ENCODE results near the gene AOC3.
"Not testable (repeated sequence)": the region's sequence is repeated elsewhere in the genome, so short reads cannot be mapped to it uniquely, and the experiment has no call there.

Gene AOC3

DNA sequence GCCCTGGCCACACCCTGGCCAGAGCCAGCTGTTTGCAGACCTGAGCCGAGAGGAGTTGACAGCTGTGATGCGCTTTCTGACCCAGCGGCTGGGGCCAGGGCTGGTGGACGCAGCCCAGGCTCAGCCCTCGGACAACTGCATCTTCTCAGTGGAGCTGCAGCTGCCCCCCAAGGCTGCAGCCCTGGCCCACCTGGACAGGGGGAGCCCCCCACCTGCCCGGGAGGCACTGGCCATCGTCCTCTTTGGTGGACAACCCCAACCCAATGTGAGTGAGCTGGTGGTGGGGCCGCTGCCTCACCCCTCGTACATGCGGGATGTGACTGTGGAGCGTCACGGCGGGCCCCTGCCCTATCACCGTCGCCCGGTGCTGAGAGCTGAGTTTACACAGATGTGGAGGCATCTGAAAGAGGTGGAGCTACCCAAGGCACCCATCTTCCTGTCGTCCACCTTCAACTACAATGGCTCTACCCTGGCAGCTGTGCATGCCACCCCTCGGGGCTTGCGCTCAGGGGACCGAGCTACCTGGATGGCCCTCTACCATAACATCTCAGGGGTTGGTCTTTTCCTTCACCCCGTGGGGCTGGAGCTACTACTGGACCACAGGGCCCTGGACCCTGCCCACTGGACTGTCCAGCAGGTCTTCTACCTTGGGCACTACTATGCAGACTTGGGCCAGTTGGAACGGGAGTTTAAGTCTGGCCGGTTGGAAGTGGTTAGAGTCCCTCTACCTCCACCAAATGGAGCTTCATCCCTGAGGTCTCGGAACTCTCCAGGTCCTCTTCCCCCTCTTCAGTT, 6.0 kb upstream of the AOC3 start:
- DNase-seq = no peak

DNA sequence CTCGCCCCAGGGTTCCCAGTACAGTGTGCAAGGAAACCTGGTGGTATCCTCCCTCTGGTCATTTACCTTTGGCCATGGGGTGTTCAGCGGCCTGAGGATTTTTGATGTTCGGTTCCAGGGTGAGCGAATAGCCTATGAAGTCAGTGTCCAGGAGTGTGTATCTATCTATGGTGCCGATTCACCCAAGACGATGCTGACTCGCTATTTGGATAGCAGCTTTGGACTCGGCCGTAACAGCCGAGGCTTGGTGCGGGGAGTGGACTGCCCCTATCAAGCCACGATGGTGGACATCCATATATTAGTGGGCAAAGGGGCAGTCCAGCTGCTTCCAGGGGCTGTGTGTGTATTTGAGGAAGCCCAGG, 5.5 kb upstream of the AOC3 start:
- no peak for DNase-seq

DNA sequence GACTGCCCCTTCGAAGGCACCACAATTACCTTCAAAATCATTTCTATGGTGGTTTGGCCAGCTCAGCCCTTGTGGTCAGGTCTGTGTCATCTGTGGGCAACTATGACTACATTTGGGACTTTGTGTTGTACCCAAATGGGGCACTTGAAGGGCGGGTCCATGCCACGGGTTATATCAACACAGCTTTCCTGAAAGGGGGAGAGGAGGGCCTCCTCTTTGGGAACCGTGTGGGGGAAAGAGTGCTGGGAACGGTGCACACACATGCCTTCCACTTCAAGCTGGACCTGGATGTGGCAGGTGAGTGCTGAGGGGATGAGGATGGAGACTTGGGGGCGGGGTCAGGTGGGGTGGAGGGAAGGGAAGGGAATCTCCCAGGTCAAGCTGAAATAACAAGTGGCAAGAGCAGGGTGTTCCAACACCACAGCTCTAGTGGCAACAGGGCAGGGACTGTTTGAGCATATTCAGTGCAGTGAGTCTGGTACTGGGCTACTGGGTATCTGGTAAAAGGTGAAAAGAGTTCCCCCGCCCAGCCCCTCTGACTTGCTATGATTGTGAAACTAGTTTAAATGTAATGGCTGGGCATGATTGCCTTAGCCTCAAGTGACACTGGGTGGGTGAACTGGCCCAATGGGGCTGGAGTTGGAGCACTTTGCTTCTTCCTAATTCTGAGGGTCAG, 4.9 kb upstream of the AOC3 start:
- no peak for DNase-seq

- DNase-seq = no peak
Measured at GRCh38 chr17:42846594-42847280, 4.3 kb upstream of the AOC3 start.

DNA sequence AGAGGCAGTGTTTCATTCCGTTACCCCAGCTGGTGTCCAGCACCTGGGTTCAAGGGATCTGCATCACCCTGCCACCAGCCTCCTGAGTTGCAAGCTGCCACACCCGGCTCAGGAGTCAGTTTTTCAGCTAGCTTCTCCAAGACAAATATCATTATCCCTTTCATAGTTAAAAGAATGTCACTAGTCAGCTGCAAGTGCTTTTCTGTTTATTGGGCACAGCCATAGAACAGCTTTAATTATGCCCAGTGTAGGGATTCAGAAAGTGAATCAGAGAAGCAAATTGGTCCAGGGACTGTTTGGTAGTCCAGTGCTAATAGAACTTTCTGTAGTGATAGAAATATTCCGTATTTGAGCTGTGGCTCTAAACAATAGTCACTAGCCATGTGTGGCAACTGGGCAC, 2.9 kb upstream of the AOC3 start:
- no peak for DNase-seq

- DNase-seq = no peak
Measured at GRCh38 chr17:42849031-42849430, 2.0 kb upstream of the AOC3 start.

GRCh38 chr17:42849451-42850181, 1.4 kb upstream of the AOC3 start:
- DNase-seq = no peak

- DNase-seq = not testable (repeated sequence)
Measured at GRCh38 chr17:42851371-42852240, 607 bp downstream of the AOC3 start.

GRCh38 chr17:42852351-42852750, 1.4 kb downstream of the AOC3 start:
- no peak for DNase-seq

- no peak for DNase-seq
Measured at GRCh38 chr17:42853004-42853403, 2.0 kb downstream of the AOC3 start.

DNA sequence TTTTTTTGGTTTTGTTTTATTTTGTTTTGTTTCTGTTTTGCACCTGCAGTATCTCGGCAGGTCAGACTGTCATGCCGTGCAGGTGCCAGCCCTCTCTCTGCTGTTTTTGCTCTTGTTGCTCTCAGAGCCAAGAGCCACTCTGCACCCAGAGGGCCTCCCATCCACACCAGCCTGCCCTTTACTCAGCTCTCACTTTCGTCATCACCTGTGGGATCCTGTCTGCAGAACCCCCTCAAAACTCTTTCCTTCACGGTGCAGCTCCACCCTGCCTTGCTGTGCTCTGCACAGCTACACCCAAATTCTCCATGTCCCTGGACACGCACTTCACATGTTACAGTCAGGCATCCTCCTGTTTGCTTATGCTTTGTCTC, 2.6 kb downstream of the AOC3 start:
- DNase-seq = no peak

DNA sequence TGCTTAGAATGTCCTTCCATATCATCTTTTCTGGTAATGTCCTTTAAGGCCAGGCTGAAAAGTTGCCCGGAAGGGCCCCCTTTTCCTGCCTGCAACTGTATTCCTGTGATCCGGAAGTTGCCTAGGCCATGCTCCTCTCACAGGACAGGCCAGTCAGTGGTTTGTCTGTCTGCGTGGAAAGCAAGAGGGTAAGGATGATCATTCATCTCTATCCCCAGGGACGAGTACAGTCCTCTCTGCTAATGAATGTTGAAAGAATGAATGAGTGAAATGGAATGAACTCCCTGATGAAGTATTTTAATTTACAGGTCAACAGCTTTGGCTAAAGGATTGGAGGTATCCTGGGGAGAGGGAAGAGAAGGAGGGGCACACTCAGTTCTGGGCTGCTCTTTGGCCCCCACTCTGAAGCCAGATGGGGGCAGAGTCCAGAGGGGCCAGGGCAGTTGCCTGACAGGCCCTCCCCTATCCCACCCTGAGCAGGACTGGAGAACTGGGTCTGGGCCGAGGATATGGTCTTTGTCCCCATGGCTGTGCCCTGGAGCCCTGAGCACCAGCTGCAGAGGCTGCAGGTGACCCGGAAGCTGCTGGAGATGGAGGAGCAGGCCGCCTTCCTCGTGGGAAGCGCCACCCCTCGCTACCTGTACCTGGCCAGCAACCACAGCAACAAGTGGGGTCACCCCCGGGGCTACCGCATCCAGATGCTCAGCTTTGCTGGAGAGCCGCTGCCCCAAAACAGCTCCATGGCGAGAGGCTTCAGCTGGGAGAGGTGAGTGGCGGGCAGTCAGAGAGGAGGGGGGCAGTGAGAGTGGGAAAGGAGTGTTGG, 3.2 kb downstream of the AOC3 start:
- no peak for DNase-seq

- no peak for DNase-seq
Measured at GRCh38 chr17:42855048-42855596, 4.1 kb downstream of the AOC3 start.

GRCh38 chr17:42856093-42856492, 5.1 kb downstream of the AOC3 start:
- DNase-seq = not testable (repeated sequence)

- DNase-seq = not testable (repeated sequence)
Measured at GRCh38 chr17:42856516-42856915, 5.5 kb downstream of the AOC3 start.

GRCh38 chr17:42857389-42857788, 6.4 kb downstream of the AOC3 start:
- DNase-seq = no peak

- DNase-seq = no peak
Measured at GRCh38 chr17:42865638-42866094, 14.7 kb downstream of the AOC3 start.

GRCh38 chr17:42866216-42866615, 15.2 kb downstream of the AOC3 start:
- no peak for DNase-seq

- DNase-seq = no peak
Measured at GRCh38 chr17:42866631-42867575, 15.9 kb downstream of the AOC3 start.

All from DMS79 treated with DMSO at 0.1 percent for 48 hours (cell line).